Effector CD4-positive, alpha-beta T cell (primary cell): ENCODE data around the gene FCHO2.

Source experiments
- DNase-seq: peaks from one replicate; pipeline ENCODE4 v3.0.0-alpha.2; 2020

The FCHO2 gene

DNA sequence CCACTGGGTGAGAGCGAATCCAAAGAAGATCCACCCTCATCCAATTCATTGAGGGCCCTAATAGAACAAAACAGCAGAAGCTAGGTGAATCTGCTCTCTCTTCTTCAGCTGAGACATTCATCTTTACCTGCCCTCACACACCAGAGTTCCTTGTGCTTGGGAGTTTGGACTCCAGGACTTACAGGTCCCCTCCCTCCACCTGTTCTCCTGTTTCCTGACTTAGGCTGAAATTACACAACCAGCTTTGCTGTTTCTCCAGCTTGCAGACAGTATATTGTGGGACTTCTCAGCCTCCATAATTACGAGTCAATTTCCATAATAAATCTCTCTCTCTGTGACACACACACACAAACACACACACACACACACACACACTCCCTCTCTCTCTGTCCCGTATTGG is 183.6 kb downstream of the FCHO2 start:
- DNase-seq: no peak
